T-helper 1 cell treated with Interleukin-12 subunit alpha and Interleukin-12 subunit beta and Interleukin-4 antibody, amounts not matched to agents 30 ng/mL and 1 ng/mL, for 36 hours (primary cell): ENCODE results near the gene AGBL5. TPM values are rescaled to one million over a fixed set of nuclear protein-coding genes. Genes with fewer than 3 reads are reported as not detected.
"Not testable (repeated sequence)": the region's sequence is repeated elsewhere in the genome, so short reads cannot be mapped to it uniquely, and the experiment has no call there.

Experiments used
- intact Hi-C: fragments of 100-400 bp; cut with micrococcal nuclease; formaldehyde crosslinking; loops from one replicate; pipeline ENCODE4 v1.15.1; 2024
- total RNA-seq: library from RNA; stranded (reverse); gene quantifications from 2 replicates; pipeline ENCODE4 v1.2.3, GENCODE V29; 2022

The AGBL5 gene
- total RNA-seq, 1 donor from 2014 or later, result 11.1 TPM

DNA sequence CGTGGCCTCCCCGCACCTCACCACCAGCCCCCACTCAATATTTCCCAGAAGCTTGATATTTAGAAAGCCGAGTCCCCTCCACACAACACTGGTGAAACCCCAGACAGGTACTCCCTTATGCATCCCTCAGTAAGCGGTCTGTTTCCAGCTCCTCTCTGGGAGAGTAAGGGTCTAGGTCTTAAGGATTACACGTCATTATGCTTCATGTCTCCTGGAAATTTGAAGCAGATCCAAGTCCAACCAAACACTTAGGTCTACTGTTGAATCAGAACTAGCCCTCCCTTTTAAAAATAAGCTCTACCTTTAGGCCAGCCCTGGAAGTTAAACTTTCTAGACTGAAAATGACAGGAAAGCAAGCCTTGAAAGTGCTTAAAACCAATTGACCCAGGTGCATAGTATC lies 21.5 kb downstream of the AGBL5 start:
- intact Hi-C loops, result loop anchor here (5.0 kb wide), 3 partner anchors 554 to 1819 kb away; partner anchors contain the start of genes ADGRF3, CCDC121, GPN1 and SELENOI

DNA sequence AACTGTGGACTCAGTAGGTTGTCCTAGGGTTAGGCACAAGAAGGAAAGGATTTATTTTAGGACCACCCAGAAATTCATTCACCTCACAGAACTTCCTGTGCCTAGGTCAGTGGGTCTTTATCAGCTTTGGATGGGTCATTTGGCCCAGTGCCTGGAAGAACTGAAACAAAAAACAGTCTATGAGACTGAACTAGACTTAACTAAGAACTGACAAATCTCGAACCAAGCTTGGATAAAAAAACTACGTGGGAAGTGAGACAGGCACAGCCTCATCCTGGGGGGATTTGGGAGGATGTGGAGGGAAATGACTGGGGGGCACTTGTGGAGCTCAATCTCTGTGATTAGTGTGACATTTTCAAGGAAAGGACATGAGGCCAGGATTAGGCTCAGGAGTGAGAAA lies 22.3 kb downstream of the AGBL5 start:
- intact Hi-C loops, result loop anchor here (5.0 kb wide), 3 partner anchors 554 to 1819 kb away; partner anchors contain the start of genes ADGRF3, CCDC121, GPN1 and SELENOI

DNA sequence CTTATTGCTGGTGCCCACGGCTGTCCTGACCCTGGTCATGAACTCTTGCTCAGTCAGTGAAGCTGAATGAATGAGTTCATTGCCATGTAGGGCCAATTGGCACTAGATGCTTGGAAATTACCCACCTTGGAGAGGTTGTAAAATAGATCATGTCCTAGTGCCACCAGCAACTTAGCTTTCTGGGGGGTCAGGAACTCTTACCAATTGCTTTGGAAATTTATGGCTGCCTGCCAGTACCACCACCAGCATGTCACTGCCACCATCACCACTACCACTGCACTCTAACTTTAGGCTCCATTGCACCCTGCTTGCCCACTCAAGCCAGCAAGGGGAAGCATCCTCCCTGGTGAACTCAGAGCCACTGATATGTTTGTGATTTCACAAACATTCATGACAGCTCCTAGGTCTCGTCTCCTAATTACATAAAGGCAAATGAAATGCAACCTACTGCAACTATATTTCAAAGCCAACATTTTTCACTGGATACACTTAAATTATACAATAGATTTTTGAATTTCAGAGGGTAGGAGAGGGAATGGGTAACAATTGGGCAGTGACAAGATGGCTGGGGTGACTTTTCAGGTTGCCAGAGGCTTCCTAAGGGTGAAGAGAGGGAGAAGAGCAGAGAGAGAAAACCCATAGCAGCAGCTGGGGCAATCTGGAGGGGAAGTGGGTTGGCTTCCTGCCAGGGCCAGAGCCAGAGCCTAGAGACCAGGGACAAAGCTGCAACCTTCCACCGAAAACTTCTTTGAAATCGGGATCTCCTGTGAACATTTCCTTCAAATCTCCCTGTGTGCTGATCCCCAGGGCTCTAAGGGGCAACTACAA lies 23.5 kb downstream of the AGBL5 start:
- intact Hi-C loops, result loop anchor here (5.0 kb wide), 3 partner anchors 552 to 1817 kb away; partner anchors contain the start of genes ADGRF3, CCDC121, GPN1 and SELENOI

DNA sequence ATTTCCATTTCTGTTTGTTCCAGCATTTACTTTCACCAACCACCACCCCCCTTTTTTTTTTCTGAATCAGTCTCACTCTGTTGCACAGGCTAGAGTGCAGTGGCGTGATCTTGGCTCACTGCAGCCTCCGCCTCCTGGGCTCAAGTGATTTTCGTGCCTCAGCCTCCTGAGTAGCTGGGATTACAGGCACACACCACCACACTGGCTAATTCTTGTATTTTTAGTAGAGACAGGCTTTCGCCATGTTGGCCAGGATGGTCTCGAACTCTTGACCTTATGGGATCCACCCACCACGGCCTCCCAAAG lies 24.1 kb downstream of the AGBL5 start:
- intact Hi-C loops, result not testable (repeated sequence)

DNA sequence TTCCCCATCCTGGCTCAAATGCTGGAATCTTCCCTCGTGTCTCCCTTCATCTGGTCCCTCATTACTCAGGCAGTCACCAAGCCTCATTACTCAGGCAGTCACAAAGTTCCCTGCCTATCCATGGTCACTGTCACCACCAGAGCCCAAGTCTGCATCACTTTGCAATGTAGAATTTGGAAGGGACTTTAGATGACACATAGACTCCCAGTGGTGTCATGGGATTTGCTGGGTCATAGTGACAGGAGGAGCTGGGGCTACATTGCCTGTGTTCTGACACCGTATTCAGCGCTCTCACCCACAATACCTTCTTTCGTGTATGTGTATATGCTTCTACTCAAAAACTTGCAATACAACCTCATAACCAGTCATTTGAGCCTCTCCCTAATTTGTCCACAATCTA lies 24.9 kb downstream of the AGBL5 start:
- intact Hi-C loops, result no loop called here

DNA sequence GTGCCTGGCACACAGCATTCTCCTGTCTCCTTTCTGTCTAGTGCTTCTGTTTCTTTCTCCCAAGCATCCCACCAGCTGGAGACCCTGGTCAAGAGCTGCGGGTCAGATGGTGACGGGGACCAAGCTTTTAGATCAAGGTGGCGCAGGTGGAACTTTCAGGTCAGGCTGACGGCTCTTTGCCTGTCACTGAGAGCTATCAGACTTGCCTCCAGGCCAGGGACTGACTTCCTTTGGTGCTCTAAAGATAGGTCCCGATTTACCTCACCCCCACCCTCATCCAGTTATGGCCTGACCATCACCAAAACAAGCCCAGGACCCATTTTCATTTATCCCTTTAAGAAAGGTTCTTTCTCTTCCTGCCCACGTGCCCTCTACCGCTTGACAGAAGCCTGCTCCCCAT lies 25.8 kb downstream of the AGBL5 start:
- intact Hi-C loops, result no loop called here

DNA sequence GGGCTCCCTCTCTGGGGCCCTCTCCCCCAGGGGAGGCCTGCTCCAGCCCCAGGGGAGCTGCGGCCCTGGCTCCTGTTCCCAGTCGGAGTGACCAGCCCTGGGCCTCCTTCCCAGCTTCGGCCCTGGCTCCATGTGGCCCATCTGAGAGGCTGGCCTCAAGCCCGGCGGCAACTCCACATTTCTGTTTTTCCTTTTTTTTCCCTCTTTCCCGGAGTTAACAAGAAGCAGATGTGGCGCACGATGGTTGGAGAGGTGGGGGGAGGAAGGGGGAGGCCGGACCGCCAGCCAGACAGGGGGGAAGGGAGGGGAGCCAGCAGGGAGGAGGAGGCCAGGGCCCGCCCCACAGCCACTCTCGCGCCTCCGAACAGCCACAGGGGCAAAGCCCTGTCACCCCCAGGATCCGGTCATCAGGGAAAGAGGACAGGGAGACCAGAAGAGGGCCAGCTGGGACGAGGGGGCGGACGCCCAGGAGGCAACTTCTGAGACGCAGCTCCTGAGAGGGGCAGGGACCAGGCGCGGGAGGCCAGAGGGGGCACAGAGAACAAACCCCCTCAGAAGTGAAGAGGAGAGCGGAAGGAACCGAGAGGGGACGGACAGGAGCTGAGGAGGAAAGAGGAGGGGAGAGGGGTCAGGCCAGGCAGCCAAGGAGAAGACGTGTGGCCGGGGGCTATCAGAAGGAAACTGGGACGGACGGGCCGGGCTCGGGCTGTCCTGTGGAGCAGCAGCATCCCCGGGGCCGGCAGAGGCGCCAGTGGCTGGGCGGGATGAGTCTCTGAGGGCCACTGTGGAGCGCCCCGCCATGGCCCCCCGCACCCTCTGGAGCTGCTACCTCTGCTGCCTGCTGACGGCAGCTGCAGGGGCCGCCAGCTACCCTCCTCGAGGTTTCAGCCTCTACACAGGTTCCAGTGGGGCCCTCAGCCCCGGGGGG lies 27.1 kb downstream of the AGBL5 start, which contains the start of gene EMILIN1:
EMILIN1 (plus strand) TSS at position 349 of the 928 bp plus-strand sequence; CDS start at position 800, 451 bp downstream.
- intact Hi-C loops, result no loop called here

DNA sequence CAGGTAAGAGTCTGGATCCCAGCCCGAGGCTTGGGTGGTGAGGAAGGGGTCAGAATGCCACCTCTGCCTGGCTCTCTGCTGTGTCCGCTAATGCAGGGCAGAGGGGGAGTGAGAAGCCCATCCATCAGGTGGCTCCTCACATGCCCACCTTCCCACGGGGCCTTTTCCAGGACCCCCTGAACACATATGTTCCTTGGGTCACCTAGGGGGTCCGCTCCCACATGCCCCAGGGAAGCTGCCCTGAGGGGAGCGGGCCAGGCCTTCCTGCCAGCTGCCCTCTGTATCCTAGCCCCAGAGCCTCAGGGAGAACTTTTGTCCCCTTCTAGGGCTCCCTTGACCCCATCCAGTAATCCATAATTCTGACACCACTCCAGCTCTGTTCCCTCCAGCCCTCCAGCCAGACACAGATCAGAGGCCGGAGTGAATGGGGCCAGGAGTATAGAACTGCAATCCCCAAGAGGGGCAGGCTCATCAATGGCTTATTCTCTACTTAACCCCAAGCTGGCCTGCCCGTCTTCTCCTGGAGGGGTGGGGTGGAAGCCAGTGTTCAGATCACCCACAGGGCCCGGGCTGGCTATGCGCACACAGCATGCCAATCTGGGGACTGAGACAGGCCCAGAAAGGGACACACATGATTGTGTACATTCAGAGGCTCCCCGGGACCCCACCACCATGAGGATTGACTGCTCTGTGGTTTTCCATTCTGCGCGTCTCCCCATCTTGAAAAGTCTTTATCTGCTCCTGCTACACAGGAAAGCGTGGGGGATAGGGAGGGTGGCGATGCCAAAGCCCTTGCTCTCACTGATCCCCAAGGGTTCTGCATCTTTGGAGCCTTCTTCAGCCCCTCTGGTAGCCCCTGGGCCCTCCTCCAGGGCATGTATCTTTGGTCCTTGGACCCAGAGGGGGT lies 28.0 kb downstream of the AGBL5 start:
- intact Hi-C loops, result loop anchor here (2.0 to 10.0 kb wide), 4 partner anchors 292 to 1795 kb away; partner anchors contain the start of genes CENPA, IFT172, SLC4A1AP and SUPT7L

DNA sequence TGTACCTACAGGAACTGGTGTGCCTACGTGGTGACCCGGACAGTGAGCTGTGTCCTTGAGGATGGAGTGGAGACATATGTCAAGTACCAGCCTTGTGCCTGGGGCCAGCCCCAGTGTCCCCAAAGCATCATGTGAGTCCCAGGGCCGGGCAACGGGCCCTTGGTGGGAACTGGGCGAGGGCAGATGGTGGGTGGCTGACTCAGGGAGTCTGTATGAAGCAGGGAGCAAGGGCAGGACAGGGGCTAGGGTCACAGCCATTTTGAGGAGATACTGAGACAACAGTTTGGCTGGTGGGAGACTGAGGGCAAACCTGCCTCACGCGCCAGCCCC lies 28.6 kb downstream of the AGBL5 start:
- intact Hi-C loops, result loop anchor here (2.0 to 10.0 kb wide), 4 partner anchors 293 to 1795 kb away; partner anchors contain the start of genes CENPA, IFT172, SLC4A1AP and SUPT7L

DNA sequence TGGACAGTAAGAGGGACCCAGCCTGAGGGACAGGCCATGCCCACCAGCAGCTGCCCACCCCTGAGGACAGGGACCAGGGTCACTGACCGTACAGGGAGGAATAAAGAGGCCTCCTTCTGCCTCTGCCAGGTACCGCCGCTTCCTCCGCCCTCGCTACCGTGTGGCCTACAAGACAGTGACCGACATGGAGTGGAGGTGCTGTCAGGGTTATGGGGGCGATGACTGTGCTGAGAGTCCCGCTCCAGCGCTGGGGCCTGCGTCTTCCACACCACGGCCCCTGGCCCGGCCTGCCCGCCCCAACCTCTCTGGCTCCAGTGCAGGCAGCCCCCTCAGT lies 29.1 kb downstream of the AGBL5 start:
- intact Hi-C loops, result loop anchor here (2.0 to 10.0 kb wide), 4 partner anchors 293 to 1794 kb away; partner anchors contain the start of genes CENPA, IFT172, SLC4A1AP and SUPT7L

DNA sequence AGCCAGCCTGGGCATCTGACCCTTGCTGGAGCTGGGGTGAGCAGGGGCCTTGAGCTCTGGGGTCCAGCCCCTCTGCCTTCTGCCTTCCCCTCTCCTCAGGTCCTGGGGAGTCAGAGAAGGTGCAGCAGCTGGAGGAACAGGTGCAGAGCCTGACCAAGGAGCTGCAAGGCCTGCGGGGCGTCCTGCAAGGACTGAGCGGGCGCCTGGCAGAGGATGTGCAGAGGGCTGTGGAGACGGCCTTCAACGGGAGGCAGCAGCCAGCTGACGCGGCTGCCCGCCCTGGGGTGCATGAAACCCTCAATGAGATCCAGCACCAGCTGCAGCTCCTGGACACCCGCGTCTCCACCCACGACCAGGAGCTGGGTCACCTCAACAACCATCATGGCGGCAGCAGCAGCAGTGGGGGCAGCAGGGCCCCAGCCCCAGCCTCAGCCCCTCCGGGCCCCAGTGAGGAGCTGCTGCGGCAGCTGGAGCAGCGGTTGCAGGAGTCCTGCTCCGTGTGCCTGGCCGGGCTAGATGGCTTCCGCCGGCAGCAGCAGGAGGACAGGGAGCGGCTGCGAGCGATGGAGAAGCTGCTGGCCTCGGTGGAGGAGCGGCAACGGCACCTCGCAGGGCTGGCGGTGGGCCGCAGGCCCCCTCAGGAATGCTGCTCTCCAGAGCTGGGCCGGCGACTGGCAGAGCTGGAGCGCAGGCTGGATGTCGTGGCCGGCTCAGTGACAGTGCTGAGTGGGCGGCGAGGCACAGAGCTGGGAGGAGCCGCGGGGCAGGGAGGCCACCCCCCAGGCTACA lies 30.7 kb downstream of the AGBL5 start:
- intact Hi-C loops, result loop anchor here (1.0 to 10.0 kb wide), 14 partner anchors 11 to 1793 kb away; partner anchors contain the start of genes ADGRF3, AGBL5, ATRAID and CENPA

DNA sequence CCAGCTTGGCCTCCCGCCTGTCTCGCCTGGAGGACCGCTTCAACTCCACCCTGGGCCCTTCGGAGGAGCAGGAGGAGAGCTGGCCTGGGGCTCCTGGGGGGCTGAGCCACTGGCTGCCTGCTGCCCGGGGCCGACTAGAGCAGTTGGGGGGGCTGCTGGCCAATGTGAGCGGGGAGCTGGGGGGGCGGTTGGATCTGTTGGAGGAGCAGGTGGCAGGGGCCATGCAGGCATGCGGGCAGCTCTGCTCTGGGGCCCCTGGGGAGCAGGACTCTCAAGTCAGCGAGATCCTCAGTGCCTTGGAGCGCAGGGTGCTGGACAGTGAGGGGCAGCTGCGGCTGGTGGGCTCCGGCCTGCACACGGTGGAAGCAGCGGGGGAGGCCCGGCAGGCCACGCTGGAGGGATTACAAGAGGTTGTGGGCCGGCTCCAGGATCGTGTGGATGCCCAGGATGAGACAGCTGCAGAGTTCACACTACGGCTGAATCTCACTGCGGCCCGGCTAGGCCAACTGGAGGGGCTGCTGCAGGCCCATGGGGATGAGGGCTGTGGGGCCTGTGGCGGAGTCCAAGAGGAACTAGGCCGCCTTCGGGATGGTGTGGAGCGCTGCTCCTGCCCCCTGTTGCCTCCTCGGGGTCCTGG lies 31.4 kb downstream of the AGBL5 start:
- intact Hi-C loops, result loop anchor here (5.0 to 10.0 kb wide), 3 partner anchors 296 to 1792 kb away; partner anchors contain the start of genes CENPA, SLC4A1AP, SUPT7L and TRMT61B

DNA sequence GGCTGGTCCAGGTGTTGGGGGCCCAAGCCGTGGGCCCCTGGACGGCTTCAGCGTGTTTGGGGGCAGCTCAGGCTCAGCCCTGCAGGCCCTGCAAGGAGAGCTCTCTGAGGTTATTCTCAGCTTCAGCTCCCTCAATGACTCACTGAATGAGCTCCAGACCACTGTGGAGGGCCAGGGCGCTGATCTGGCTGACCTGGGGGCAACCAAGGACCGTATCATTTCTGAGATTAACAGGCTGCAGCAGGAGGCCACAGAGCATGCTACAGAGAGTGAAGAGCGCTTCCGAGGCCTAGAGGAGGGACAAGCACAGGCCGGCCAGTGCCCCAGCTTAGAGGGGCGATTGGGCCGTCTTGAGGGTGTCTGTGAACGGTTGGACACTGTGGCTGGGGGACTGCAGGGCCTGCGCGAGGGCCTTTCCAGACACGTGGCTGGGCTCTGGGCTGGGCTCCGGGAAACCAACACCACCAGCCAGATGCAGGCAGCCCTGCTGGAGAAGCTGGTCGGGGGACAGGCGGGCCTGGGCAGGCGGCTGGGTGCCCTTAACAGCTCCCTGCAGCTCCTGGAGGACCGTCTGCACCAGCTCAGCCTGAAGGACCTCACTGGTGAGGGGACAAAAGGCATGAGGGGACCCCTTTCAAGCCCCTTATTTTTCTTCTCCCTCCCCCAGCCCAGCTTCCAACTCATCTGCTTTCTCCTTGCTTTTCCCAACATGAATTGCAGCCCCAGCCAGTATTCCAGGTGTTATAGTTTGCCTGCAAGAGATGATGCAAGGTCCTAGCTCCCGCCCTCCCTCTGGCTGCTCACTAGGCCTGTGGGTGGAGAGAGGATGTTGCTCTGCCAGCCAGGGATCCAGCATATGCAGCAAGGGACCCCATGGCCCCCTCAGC lies 32.2 kb downstream of the AGBL5 start:
- intact Hi-C loops, result loop anchor here (5.0 to 10.0 kb wide), 3 partner anchors 296 to 1791 kb away; partner anchors contain the start of genes CENPA, SLC4A1AP, SUPT7L and TRMT61B

DNA sequence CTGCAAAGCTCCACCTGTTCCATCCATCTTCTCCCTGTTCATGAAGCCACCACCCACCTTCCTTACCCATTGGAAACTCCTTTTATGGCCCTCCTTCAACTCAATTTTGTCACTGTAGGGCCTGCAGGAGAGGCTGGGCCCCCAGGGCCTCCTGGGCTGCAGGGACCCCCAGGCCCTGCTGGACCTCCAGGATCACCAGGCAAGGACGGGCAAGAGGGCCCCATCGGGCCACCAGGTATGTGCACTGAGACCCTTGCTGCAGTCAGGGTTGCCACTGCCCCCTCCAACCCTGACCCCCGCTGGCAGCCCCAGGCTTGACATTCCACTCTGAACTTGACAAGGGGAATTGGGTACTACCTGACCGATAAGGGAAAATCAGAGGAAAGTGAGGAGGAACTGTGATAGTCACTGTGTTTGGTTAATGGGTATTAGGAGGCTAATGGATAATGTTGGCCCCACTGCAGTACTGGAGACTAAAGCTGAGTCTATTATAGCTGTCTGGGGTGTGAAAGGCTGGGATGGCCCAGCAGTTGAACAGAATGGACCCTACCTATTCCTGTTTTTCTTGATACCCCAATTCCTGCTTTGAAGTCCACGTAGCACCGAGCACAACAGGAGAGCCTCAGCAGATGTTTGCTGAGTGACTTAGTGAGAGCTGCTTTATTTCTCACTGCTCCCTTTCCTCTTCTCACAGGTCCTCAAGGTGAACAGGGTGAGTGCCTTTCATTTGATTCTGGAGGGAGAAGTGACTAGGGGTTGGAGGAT lies 33.0 kb downstream of the AGBL5 start:
- intact Hi-C loops, result loop anchor here (5.0 to 10.0 kb wide), 3 partner anchors 297 to 1790 kb away; partner anchors contain the start of genes CENPA, SLC4A1AP, SUPT7L and TRMT61B

DNA sequence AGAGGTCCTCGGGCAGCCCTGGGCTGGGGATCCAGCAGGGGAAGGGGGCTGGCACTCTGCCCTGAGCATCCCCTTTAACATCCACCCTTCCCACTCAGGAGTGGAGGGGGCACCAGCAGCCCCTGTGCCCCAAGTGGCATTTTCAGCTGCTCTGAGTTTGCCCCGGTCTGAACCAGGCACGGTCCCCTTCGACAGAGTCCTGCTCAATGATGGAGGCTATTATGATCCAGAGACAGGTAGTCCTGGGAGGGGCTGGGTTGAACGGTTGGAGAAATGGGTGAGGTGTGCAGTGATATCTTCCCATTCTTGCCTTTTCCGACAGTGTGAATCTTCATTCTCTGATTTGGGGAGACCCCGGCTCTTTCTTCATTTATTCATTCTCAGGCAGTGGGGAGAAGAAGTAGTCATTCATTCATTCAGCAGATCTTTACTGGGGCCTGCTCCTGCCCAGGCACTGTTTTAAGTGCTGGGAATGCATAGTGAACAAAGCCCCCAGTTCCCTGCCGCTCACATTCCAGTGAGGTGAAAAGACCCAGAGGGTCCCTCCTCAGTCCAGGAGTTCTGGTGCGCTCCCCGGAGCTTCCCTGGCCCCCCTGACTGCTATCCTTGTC lies 33.7 kb downstream of the AGBL5 start:
- intact Hi-C loops, result loop anchor here (10.0 kb wide), 2 partner anchors 580 to 1790 kb away; partner anchors contain the start of genes SLC4A1AP, SUPT7L and TRMT61B

DNA sequence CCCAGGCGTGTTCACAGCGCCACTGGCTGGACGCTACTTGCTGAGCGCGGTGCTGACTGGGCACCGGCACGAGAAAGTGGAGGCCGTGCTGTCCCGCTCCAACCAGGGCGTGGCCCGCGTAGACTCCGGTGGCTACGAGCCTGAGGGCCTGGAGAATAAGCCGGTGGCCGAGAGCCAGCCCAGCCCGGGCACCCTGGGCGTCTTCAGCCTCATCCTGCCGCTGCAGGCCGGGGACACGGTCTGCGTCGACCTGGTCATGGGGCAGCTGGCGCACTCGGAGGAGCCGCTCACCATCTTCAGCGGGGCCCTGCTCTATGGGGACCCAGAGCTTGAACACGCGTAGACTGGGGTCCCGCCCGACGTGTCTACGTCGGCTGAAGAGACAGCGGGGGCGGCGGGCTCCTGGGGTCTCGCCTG lies 34.2 kb downstream of the AGBL5 start:
- intact Hi-C loops, result loop anchor here (1.0 to 10.0 kb wide), 13 partner anchors 11 to 1789 kb away; partner anchors contain the start of genes AGBL5, ATRAID, CAD and GTF3C2
